Endothelial cell of umbilical vein (primary cell): ENCODE data around the gene TMEM250.

Experiments used
- EZH2 ChIP-seq: IDR thresholded peaks from 2 replicates; pipeline ENCODE4 v1.6.1; 2012; ENCODE audit warnings: borderline replicate concordance, low read depth, mild to moderate bottlenecking, moderate library complexity, low read length, inconsistent platforms; ENCODE audit not compliant: severe bottlenecking
- GATA2 ChIP-seq: IDR thresholded peaks from 2 replicates; pipeline ENCODE4 v1.7.0; 2011; ENCODE audit warnings: low read depth, mild to moderate bottlenecking, moderate library complexity, mixed read lengths, low read length; ENCODE audit not compliant: insufficient read length, insufficient read depth
- JUN ChIP-seq: IDR thresholded peaks from 2 replicates; pipeline ENCODE4 v1.6.1; 2011; ENCODE audit warnings: borderline replicate concordance, low read depth; ENCODE audit not compliant: insufficient read length, insufficient read depth
- MYC ChIP-seq: IDR thresholded peaks from one replicate; pipeline ENCODE4 v1.6.1; 2011; ENCODE audit warnings: mild to moderate bottlenecking, low read depth, low read length
- POLR2A ChIP-seq: IDR thresholded peaks from 2 replicates; pipeline ENCODE4 v1.6.1; 2012; ENCODE audit warnings: low read depth, mild to moderate bottlenecking, control low read depth, low read length
- POLR2AphosphoS5 ChIP-seq: IDR thresholded peaks from 2 replicates; pipeline ENCODE4 v1.6.1; 2012; ENCODE audit warnings: low read depth, mild to moderate bottlenecking, control low read depth, low read length, moderate library complexity; ENCODE audit not compliant: insufficient read depth
- TF ChIP-seq, protein P1 (sequence below), 2 donors: IDR thresholded peaks; 1 replicate in 1 of 2; 2 replicates in 1 of 2; pipeline ENCODE4 v1.5.1; 2011; ENCODE audit warnings: low read length in 2 of 2, mild to moderate bottlenecking in 2 of 2, moderate library complexity in 2 of 2, control low read depth in 1 of 2, inconsistent platforms in 1 of 2, low read depth in 1 of 2; ENCODE audit not compliant: insufficient read depth in 1 of 2; ENCODE audit errors: extremely low read depth in 1 of 2
- TF ChIP-seq, protein P2 (sequence below): IDR thresholded peaks from 2 replicates; pipeline ENCODE4 v1.6.1; 2011; ENCODE audit not compliant: insufficient read depth, insufficient read length

DNA sequence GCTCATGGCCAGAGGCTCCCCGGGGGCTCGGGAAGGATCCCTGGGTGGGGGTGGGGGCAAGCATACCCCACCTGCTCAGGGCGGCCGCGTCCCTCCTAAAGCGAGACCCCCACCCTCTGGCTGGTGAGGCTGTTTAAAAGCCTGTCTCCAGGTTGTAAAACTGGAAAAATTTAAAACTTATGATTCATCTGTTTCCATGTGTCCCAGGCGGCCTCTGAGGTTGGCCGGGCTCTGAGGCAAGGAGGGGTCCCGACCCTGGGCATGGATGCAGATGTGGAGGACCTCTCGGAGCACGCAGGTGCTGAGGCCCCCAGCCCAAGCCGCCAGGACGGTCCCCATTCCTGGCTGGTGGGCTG is 24.2 kb upstream of the TMEM250 start:
- TF ChIP-seq GATA2 (no peak), POLR2A (no peak), EZH2 (no peak), MYC (no peak), POLR2AphosphoS5 (no peak), JUN (no peak)
- TF ChIP-seq, protein P1, sequence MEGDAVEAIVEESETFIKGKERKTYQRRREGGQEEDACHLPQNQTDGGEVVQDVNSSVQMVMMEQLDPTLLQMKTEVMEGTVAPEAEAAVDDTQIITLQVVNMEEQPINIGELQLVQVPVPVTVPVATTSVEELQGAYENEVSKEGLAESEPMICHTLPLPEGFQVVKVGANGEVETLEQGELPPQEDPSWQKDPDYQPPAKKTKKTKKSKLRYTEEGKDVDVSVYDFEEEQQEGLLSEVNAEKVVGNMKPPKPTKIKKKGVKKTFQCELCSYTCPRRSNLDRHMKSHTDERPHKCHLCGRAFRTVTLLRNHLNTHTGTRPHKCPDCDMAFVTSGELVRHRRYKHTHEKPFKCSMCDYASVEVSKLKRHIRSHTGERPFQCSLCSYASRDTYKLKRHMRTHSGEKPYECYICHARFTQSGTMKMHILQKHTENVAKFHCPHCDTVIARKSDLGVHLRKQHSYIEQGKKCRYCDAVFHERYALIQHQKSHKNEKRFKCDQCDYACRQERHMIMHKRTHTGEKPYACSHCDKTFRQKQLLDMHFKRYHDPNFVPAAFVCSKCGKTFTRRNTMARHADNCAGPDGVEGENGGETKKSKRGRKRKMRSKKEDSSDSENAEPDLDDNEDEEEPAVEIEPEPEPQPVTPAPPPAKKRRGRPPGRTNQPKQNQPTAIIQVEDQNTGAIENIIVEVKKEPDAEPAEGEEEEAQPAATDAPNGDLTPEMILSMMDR (IDR thresholded peaks at IDR 0.05; ENCODE audit: extremely low read depth in 1 of 2, insufficient read depth in 1 of 2, low read depth in 1 of 2, low read length in 2 of 2) = no peak
- TF ChIP-seq, protein P2, sequence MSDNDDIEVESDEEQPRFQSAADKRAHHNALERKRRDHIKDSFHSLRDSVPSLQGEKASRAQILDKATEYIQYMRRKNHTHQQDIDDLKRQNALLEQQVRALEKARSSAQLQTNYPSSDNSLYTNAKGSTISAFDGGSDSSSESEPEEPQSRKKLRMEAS = no peak
